ENCODE results near the gene RHOA. TPM values are rescaled to one million over a fixed set of nuclear protein-coding genes. Genes with fewer than 3 reads are reported as not detected.

The RHOA gene
- total and polyA plus RNA-seq, 2 of the 8 experiments (the other 6 are each of a cell fraction or from before 2014, with no cell fraction given), result 176 to 397 TPM

GRCh38 chr3:49316696-49317457 is 94.9 kb downstream of the RHOA start (continued):
- TF ChIP-seq, protein P1, sequence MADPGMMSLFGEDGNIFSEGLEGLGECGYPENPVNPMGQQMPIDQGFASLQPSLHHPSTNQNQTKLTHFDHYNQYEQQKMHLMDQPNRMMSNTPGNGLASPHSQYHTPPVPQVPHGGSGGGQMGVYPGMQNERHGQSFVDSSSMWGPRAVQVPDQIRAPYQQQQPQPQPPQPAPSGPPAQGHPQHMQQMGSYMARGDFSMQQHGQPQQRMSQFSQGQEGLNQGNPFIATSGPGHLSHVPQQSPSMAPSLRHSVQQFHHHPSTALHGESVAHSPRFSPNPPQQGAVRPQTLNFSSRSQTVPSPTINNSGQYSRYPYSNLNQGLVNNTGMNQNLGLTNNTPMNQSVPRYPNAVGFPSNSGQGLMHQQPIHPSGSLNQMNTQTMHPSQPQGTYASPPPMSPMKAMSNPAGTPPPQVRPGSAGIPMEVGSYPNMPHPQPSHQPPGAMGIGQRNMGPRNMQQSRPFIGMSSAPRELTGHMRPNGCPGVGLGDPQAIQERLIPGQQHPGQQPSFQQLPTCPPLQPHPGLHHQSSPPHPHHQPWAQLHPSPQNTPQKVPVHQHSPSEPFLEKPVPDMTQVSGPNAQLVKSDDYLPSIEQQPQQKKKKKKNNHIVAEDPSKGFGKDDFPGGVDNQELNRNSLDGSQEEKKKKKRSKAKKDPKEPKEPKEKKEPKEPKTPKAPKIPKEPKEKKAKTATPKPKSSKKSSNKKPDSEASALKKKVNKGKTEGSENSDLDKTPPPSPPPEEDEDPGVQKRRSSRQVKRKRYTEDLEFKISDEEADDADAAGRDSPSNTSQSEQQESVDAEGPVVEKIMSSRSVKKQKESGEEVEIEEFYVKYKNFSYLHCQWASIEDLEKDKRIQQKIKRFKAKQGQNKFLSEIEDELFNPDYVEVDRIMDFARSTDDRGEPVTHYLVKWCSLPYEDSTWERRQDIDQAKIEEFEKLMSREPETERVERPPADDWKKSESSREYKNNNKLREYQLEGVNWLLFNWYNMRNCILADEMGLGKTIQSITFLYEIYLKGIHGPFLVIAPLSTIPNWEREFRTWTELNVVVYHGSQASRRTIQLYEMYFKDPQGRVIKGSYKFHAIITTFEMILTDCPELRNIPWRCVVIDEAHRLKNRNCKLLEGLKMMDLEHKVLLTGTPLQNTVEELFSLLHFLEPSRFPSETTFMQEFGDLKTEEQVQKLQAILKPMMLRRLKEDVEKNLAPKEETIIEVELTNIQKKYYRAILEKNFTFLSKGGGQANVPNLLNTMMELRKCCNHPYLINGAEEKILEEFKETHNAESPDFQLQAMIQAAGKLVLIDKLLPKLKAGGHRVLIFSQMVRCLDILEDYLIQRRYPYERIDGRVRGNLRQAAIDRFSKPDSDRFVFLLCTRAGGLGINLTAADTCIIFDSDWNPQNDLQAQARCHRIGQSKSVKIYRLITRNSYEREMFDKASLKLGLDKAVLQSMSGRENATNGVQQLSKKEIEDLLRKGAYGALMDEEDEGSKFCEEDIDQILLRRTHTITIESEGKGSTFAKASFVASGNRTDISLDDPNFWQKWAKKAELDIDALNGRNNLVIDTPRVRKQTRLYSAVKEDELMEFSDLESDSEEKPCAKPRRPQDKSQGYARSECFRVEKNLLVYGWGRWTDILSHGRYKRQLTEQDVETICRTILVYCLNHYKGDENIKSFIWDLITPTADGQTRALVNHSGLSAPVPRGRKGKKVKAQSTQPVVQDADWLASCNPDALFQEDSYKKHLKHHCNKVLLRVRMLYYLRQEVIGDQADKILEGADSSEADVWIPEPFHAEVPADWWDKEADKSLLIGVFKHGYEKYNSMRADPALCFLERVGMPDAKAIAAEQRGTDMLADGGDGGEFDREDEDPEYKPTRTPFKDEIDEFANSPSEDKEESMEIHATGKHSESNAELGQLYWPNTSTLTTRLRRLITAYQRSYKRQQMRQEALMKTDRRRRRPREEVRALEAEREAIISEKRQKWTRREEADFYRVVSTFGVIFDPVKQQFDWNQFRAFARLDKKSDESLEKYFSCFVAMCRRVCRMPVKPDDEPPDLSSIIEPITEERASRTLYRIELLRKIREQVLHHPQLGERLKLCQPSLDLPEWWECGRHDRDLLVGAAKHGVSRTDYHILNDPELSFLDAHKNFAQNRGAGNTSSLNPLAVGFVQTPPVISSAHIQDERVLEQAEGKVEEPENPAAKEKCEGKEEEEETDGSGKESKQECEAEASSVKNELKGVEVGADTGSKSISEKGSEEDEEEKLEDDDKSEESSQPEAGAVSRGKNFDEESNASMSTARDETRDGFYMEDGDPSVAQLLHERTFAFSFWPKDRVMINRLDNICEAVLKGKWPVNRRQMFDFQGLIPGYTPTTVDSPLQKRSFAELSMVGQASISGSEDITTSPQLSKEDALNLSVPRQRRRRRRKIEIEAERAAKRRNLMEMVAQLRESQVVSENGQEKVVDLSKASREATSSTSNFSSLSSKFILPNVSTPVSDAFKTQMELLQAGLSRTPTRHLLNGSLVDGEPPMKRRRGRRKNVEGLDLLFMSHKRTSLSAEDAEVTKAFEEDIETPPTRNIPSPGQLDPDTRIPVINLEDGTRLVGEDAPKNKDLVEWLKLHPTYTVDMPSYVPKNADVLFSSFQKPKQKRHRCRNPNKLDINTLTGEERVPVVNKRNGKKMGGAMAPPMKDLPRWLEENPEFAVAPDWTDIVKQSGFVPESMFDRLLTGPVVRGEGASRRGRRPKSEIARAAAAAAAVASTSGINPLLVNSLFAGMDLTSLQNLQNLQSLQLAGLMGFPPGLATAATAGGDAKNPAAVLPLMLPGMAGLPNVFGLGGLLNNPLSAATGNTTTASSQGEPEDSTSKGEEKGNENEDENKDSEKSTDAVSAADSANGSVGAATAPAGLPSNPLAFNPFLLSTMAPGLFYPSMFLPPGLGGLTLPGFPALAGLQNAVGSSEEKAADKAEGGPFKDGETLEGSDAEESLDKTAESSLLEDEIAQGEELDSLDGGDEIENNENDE (IDR thresholded peaks at IDR 0.05; ENCODE audit: insufficient replicate concordance, low read length), result no peak
- TF ChIP-seq GTF2F1 (IDR thresholded peaks at IDR 0.05; ENCODE audit: borderline replicate concordance, low read depth, low read length) (no peak), MAFK (IDR thresholded peaks at IDR 0.05; ENCODE audit: low read depth, low read length) (no peak), ZNF274 (IDR thresholded peaks at IDR 0.05; ENCODE audit: borderline replicate concordance, extremely low read depth, low read length) (no peak), HDAC2 (IDR thresholded peaks at IDR 0.05; ENCODE audit: borderline replicate concordance in 1 of 2, low read depth in 2 of 2, low read length in 2 of 2) (no peak), POLR2AphosphoS5 (IDR thresholded peaks at IDR 0.05; ENCODE audit: low read depth, low read length) (no peak), ATF3 (IDR thresholded peaks at IDR 0.05; ENCODE audit: insufficient read depth, low read depth, low read length) (no peak), TAF7 (optimal IDR thresholded peaks at IDR 0.05; ENCODE audit: borderline replicate concordance, low read depth, low read length) (no peak)
- TF ChIP-seq, protein P2, sequence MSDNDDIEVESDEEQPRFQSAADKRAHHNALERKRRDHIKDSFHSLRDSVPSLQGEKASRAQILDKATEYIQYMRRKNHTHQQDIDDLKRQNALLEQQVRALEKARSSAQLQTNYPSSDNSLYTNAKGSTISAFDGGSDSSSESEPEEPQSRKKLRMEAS (IDR thresholded peaks at IDR 0.05), result no peak
